ENCODE measurements around the gene SCTR.

- no peak for TF ChIP-seq CTCF (IDR thresholded peaks at IDR 0.05; ENCODE audit: low read depth, low read length)
- TF ChIP-seq EZH2phosphoT487 (IDR thresholded peaks at IDR 0.05; ENCODE audit: low read depth), result no peak
Observed at GRCh38 chr2:119477113-119477505, 47.2 kb downstream of the SCTR start.
